HFF-Myc (cell line): ENCODE data around the gene TRIM45.

Experiments
- DNase-seq: peaks from one replicate; pipeline ENCODE4 v3.0.0-alpha.2; 2011; ENCODE audit warnings: low read depth; ENCODE audit errors: extremely low read depth
- H3K4me3 ChIP-seq: replicated peaks from 2 replicates; pipeline ENCODE4 v1.5.1; 2011; ENCODE audit warnings: low read depth, mild to moderate bottlenecking, control low read depth, low read length
- TF ChIP-seq, protein P1 (sequence below): IDR thresholded peaks from 2 replicates; pipeline ENCODE4 v1.5.1; 2012; ENCODE audit warnings: mild to moderate bottlenecking, low read depth, low read length, control low read depth; ENCODE audit errors: missing control alignments

The TRIM45 gene, protein sequence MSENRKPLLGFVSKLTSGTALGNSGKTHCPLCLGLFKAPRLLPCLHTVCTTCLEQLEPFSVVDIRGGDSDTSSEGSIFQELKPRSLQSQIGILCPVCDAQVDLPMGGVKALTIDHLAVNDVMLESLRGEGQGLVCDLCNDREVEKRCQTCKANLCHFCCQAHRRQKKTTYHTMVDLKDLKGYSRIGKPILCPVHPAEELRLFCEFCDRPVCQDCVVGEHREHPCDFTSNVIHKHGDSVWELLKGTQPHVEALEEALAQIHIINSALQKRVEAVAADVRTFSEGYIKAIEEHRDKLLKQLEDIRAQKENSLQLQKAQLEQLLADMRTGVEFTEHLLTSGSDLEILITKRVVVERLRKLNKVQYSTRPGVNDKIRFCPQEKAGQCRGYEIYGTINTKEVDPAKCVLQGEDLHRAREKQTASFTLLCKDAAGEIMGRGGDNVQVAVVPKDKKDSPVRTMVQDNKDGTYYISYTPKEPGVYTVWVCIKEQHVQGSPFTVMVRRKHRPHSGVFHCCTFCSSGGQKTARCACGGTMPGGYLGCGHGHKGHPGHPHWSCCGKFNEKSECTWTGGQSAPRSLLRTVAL

DNA sequence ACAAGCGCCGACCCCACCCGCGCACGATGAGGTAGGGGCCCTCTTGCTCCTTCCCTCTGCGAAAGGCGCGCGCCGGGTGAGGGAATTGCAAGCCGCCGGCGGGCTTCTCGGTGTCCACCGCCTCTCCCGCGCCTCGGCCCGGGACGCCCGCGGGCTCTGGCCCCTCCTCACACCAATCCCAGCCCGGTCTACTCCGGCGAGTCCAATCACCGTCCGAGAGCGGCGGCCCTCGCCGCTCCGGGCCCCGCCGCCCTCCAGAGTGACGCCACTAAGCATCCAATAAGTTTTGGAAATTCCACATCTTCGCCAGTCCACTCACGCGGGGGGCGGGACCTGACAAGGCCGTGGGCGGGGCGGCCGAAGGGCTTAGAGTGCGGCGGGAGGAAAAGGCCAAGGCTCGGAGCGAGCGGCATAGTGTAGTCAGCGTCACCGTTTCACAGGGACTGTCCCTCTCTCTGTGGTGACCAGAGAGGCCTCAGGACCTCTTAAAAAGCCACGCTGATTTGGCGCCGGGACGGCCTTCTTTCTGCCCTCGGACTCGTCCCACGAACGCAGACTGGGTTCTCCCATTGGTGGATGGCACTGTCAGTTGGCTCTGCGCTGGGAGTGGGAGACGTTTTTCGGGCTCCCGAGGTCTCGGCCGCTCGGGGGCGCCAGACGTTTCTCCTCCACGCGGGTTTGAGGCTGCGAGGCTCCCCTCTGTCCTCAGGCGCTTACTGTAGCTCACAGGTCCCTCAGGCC, at the start of gene TRIM45:
Gene TRIM45, minus strand, starts transcription at position 161 of the 741 bp plus-strand sequence. CDS start 548 bp downstream, outside the sequence.
- H3K4me3 ChIP-seq, result peak within 1 kb of the TSS; percentile 57
- TF ChIP-seq, protein P1, sequence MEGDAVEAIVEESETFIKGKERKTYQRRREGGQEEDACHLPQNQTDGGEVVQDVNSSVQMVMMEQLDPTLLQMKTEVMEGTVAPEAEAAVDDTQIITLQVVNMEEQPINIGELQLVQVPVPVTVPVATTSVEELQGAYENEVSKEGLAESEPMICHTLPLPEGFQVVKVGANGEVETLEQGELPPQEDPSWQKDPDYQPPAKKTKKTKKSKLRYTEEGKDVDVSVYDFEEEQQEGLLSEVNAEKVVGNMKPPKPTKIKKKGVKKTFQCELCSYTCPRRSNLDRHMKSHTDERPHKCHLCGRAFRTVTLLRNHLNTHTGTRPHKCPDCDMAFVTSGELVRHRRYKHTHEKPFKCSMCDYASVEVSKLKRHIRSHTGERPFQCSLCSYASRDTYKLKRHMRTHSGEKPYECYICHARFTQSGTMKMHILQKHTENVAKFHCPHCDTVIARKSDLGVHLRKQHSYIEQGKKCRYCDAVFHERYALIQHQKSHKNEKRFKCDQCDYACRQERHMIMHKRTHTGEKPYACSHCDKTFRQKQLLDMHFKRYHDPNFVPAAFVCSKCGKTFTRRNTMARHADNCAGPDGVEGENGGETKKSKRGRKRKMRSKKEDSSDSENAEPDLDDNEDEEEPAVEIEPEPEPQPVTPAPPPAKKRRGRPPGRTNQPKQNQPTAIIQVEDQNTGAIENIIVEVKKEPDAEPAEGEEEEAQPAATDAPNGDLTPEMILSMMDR, result peak; percentile 76
- peak; percentile 82 for DNase-seq

GRCh38 chr1:117169871-117170596, 48.5 kb upstream of the TRIM45 start:
- DNase-seq, result no peak
- no peak overlapping the region for H3K4me3 ChIP-seq
- TF ChIP-seq, protein P1, result no peak

GRCh38 chr1:117167402-117167801, 45.9 kb upstream of the TRIM45 start:
- no peak for DNase-seq
- TF ChIP-seq, protein P1, result no peak

GRCh38 chr1:117166076-117166475, 44.5 kb upstream of the TRIM45 start:
- no peak for DNase-seq
- TF ChIP-seq, protein P1, result no peak

More at GRCh38 chr1:117167402-117167801, 45.9 kb upstream of the TRIM45 start:
- no peak overlapping the region for H3K4me3 ChIP-seq

DNA sequence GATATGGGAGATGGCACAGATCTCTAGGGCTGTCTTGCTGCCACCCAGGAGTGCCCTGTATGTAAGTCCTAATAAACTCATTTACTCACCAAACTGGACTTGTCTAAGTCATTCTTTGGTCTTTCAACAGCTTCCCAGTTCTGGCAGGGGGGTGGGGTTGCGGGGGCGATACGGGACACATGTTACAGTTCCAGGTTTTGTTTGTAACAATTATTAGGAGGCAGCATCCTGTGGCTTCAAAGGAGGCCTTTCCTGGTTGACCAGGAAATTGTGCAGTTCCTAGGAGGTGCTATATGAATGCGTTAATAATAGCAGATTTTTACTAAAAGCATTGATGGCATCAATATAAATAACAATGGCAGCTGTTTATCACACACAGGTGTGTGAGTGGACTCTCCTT, 42.7 kb upstream of the TRIM45 start:
- DNase-seq, result no peak
- H3K4me3 ChIP-seq, result no peak overlapping the region
- TF ChIP-seq, protein P1, result no peak

More at GRCh38 chr1:117166076-117166475, 44.5 kb upstream of the TRIM45 start:
- H3K4me3 ChIP-seq, result no peak overlapping the region

DNA sequence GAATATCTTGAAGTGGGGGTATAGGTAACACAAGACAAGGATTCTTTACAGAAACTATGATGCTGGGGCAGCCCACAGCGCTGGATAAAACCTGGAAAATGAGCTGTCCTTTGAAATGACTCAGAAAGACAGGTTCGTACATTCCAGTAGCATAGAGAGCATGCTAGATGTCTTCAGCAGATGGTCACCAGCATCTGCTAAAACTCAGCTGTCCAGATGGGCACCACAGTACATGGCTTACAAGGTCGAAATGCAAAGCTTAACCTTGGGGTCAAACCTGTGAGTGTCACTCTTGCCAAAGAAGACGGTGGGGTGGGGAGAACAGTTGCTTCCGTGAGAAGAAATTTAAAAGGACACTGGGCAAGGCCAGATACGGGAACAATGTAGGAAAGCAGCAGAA, 41.3 kb upstream of the TRIM45 start:
- DNase-seq, result no peak
- no peak overlapping the region for H3K4me3 ChIP-seq
- TF ChIP-seq, protein P1, result no peak
